A549 (cell line): ENCODE results near the gene PITPNB. TPM values are rescaled to one million over a fixed set of nuclear protein-coding genes. Genes with fewer than 3 reads are reported as not detected.
A peak's percentile ranks its signal among the peaks of the same experiment; 100 is the strongest.

Experiments used
- ATAC-seq, 2 experiments: fragments of 200-7000 bp in 1 of 2; fragments of >200 bp in 1 of 2; cut with Nextera tagmentation in 1 of 2; cut with Tn5 transposase in 1 of 2; 3 replicates each; pipeline versions ENCODE4 v1.8.0 to v1.9.1; 2018 to 2020; ENCODE audit warnings: mild to moderate bottlenecking in 1 of 2, moderate library complexity in 1 of 2
- CTCF ChIA-PET: fragments of 300-600 bp; sonication (Branson Sonifier 250); formaldehyde crosslinking; extraction: SDS; loops from one replicate; lab custom pipeline; 2021; ENCODE audit warnings: antibody characterized with exemption, inconsistent platforms; lab: Yijun Ruan, JAX
- POLR2A ChIA-PET: fragments of 350-600 bp; formaldehyde crosslinking; extraction: SDS; loops from one replicate; lab custom pipeline; 2021; ENCODE audit warnings: antibody characterized with exemption, inconsistent platforms; lab: Yijun Ruan, JAX
- DNase-seq, 2 experiments: peaks; one replicate each; pipeline versions ENCODE4 v3.0.0 to v3.0.0-alpha.2; 2011 to 2016; ENCODE audit warnings: low read depth in 1 of 2, low spot score in 1 of 2
- FAIRE-seq: peaks from 2 replicates; lab custom pipeline; 2011; peaks lifted over from hg19 to GRCh38; lab: Jason Lieb, UNC
- H3K27ac ChIP-seq, 2 experiments: fragments of >200 bp; sonication (Bioruptor Twin); formaldehyde crosslinking; 3 replicates each; pipeline ENCODE4 v1.5.1; 2016 to 2017
- H3K4me1 ChIP-seq: fragments of >200 bp; sonication (Bioruptor Twin); formaldehyde crosslinking; 3 replicates; pipeline ENCODE4 v1.6.1; 2016
- H3K4me2 ChIP-seq: fragments of >200 bp; sonication (Bioruptor Twin); formaldehyde crosslinking; 3 replicates; pipeline ENCODE4 v1.6.1; 2016
- H3K4me3 ChIP-seq: fragments of >200 bp; sonication (Bioruptor Twin); formaldehyde crosslinking; 3 replicates; pipeline ENCODE4 v1.5.1; 2016
- H3K9me3 ChIP-seq: fragments of >200 bp; sonication (Bioruptor Twin); formaldehyde crosslinking; 3 replicates; pipeline ENCODE4 v1.6.1; 2016
- ATOH8 ChIP-seq: fragments of 250-450 bp; sonication (Bioruptor Pico); IDR thresholded peaks from 2 replicates; pipeline ENCODE4 v1.5.0; 2020; ENCODE audit warnings: low read depth, mild to moderate bottlenecking, moderate library complexity
- BCL3 ChIP-seq: fragments of >200 bp; sonication (Bioruptor Twin); formaldehyde crosslinking; IDR thresholded peaks from 3 replicates; pipeline ENCODE4 v1.6.1; 2016
- CHD2 ChIP-seq: fragments of 150-350 bp; IDR thresholded peaks from 2 replicates; pipeline ENCODE4 v1.6.1; 2014; ENCODE audit warnings: low read length; ENCODE audit not compliant: partially characterized antibody
- CHD4 ChIP-seq: fragments of 200-600 bp; sonication (generic); IDR thresholded peaks from 2 replicates; pipeline ENCODE4 v1.6.1; 2016; ENCODE audit warnings: antibody characterized with exemption, mild to moderate bottlenecking, borderline replicate concordance
- EHF ChIP-seq: fragments of 250-450 bp; sonication (Bioruptor Pico); IDR thresholded peaks from 2 replicates; pipeline ENCODE4 v1.5.0; 2020; ENCODE audit warnings: mild to moderate bottlenecking
- EP300 ChIP-seq, 2 experiments: fragments of >200 bp; sonication (Bioruptor Twin); formaldehyde crosslinking; IDR thresholded peaks; 2 replicates in 1 of 2; 3 replicates in 1 of 2; pipeline ENCODE4 v1.6.1; 2016 to 2017
- ESRRA ChIP-seq: fragments of 150-350 bp; IDR thresholded peaks from 2 replicates; pipeline ENCODE4 v1.6.1; 2014; ENCODE audit warnings: mild to moderate bottlenecking, low read length, borderline replicate concordance
- FOSB ChIP-seq: fragments of 250-450 bp; sonication (Bioruptor Pico); IDR thresholded peaks from 2 replicates; pipeline ENCODE4 v1.5.0; 2020; ENCODE audit warnings: mild to moderate bottlenecking, moderate library complexity
- FOXS1 ChIP-seq: fragments of 250-450 bp; sonication (Bioruptor Pico); IDR thresholded peaks from 2 replicates; pipeline ENCODE4 v1.5.0; 2020; ENCODE audit warnings: mild to moderate bottlenecking, moderate library complexity
- GATA3 ChIP-seq: IDR thresholded peaks from 2 replicates; pipeline ENCODE4 v1.6.1; 2012; ENCODE audit warnings: borderline replicate concordance
- HES2 ChIP-seq: fragments of >200 bp; sonication (Bioruptor Twin); formaldehyde crosslinking; IDR thresholded peaks from 2 replicates; pipeline ENCODE4 v1.6.1; 2016
- HEYL ChIP-seq: fragments of 250-450 bp; sonication (Bioruptor Pico); IDR thresholded peaks from 2 replicates; pipeline ENCODE4 v1.8.0; 2021; ENCODE audit warnings: mild to moderate bottlenecking, moderate library complexity
- HMGXB4 ChIP-seq: fragments of 250-450 bp; sonication (Bioruptor Pico); IDR thresholded peaks from 2 replicates; pipeline ENCODE4 v1.5.0; 2021; ENCODE audit warnings: mild to moderate bottlenecking, moderate library complexity, borderline replicate concordance
- HOXB5 ChIP-seq: fragments of 250-450 bp; sonication (Bioruptor Pico); IDR thresholded peaks from 2 replicates; pipeline ENCODE4 v1.5.0; 2020; ENCODE audit warnings: mild to moderate bottlenecking, moderate library complexity
- JUN ChIP-seq, 2 experiments: fragments of >200 bp; sonication (Bioruptor Twin); formaldehyde crosslinking; IDR thresholded peaks; 2 replicates in 1 of 2; 3 replicates in 1 of 2; pipeline ENCODE4 v1.6.1; 2016 to 2017
- JUNB ChIP-seq: fragments of >200 bp; sonication (Bioruptor Twin); formaldehyde crosslinking; IDR thresholded peaks from 2 replicates; pipeline ENCODE4 v1.6.1; 2016
- MAFK ChIP-seq: fragments of 450-650 bp; IDR thresholded peaks from 2 replicates; pipeline ENCODE4 v1.6.1; 2014; ENCODE audit not compliant: partially characterized antibody
- MAX ChIP-seq: IDR thresholded peaks from 2 replicates; pipeline ENCODE4 v1.6.1; 2012
- NFE2L2 ChIP-seq: fragments of 150-350 bp; conservative IDR thresholded peaks from 2 replicates; pipeline ENCODE4 v1.6.1; 2014; ENCODE audit warnings: low read length
- POLR2AphosphoS2 ChIP-seq: conservative IDR thresholded peaks from 2 replicates; pipeline ENCODE4 v1.6.1; 2012; ENCODE audit warnings: low read length, improper control_type of control experiment, inconsistent platforms
- RAD21 ChIP-seq, 2 experiments: fragments of >200 bp in 1 of 2; sonication (Bioruptor Twin) in 1 of 2; formaldehyde crosslinking in 1 of 2; IDR thresholded peaks in 1 of 2; conservative IDR thresholded peaks in 1 of 2; 2 replicates in 1 of 2; 3 replicates in 1 of 2; pipeline ENCODE4 v1.6.1; 2012 to 2018; ENCODE audit warnings: inconsistent platforms in 1 of 2
- REST ChIP-seq: fragments of 200-600 bp; sonication (generic); IDR thresholded peaks from 2 replicates; pipeline ENCODE4 v1.6.1; 2016; ENCODE audit warnings: antibody characterized with exemption, mild to moderate bottlenecking, moderate library complexity
- RFX5 ChIP-seq: fragments of 450-650 bp; IDR thresholded peaks from 2 replicates; pipeline ENCODE4 v1.7.1; 2014; ENCODE audit warnings: antibody characterized with exemption, mild to moderate bottlenecking, moderate library complexity
- RNF2 ChIP-seq: fragments of 200-600 bp; sonication (generic); IDR thresholded peaks from 2 replicates; pipeline ENCODE4 v1.6.1; 2016; ENCODE audit warnings: low read depth, mild to moderate bottlenecking, antibody characterized with exemption, moderate library complexity, borderline replicate concordance
- SMC3 ChIP-seq: fragments of >200 bp; sonication (Bioruptor Twin); formaldehyde crosslinking; IDR thresholded peaks from 3 replicates; pipeline ENCODE4 v1.6.1; 2018; ENCODE audit warnings: inconsistent platforms
- SREBF2 ChIP-seq: fragments of 450-650 bp; IDR thresholded peaks from 2 replicates; pipeline ENCODE4 v1.6.1; 2014; ENCODE audit warnings: mild to moderate bottlenecking, moderate library complexity
- TFCP2L1 ChIP-seq: fragments of 250-450 bp; sonication (Bioruptor Pico); IDR thresholded peaks from 2 replicates; pipeline ENCODE4 v1.5.0; 2021; ENCODE audit warnings: mild to moderate bottlenecking
- TP53 ChIP-seq: fragments of 250-450 bp; sonication (Bioruptor Pico); IDR thresholded peaks from 2 replicates; pipeline ENCODE4 v1.5.0; 2021; ENCODE audit warnings: mild to moderate bottlenecking, moderate library complexity
- USF2 ChIP-seq: fragments of 450-650 bp; IDR thresholded peaks from 2 replicates; pipeline ENCODE4 v1.6.1; 2014; ENCODE audit warnings: antibody characterized with exemption
- ZFP36 ChIP-seq: fragments of 450-650 bp; IDR thresholded peaks from 2 replicates; pipeline ENCODE4 v1.6.1; 2014; ENCODE audit warnings: borderline replicate concordance; ENCODE audit not compliant: partially characterized antibody
- ZNF302 ChIP-seq: fragments of 250-450 bp; sonication (Bioruptor Pico); IDR thresholded peaks from 2 replicates; pipeline ENCODE4 v1.9.0; 2021; ENCODE audit warnings: inconsistent platforms, mild to moderate bottlenecking, moderate library complexity
- ZSCAN20 ChIP-seq: fragments of 250-450 bp; sonication (Bioruptor Pico); IDR thresholded peaks from 2 replicates; pipeline ENCODE4 v1.8.0; 2022; ENCODE audit warnings: mild to moderate bottlenecking, moderate library complexity
- WGBS: methylation state at CpG from one replicate; pipeline ENCODE4 v1.1.6; 2017; ENCODE audit errors: missing lambda C conversion rate; 5-methylcytosine and 5-hydroxymethylcytosine counted together
- polyA plus RNA-seq, 4 experiments: library from polyadenylated mRNA; depleted of rRNA in 3 of 4; stranded (reverse); fragments of >200 nt; fragmentation: RNase III in 1 of 4; extraction: RNeasy Plus Mini Kit Qiagen cat#74134 plus additional on column Dnase treatment in 1 of 4; gene quantifications; 2 replicates in 3 of 4; 3 replicates in 1 of 4; pipeline ENCODE4 v1.2.3, GENCODE V29; 2011 to 2017

Gene PITPNB
- polyA plus RNA-seq, 2 of the 4 experiments (the other 2 are of a cell fraction): 45.8 to 52.1 TPM

- H3K9me3 ChIP-seq: no peaks in the 10 kb centered on the region
- no peak for TF ChIP-seq POLR2AphosphoS2
- no peak for TF ChIP-seq GATA3
- no peak for TF ChIP-seq SMC3
- no peak for TF ChIP-seq TP53 (CRISPR knock-in tag)
- no peak for TF ChIP-seq HEYL
- TF ChIP-seq FOXS1 (CRISPR knock-in tag): no peak
- no peak for TF ChIP-seq ESRRA
- TF ChIP-seq CHD2: no peak
- no peak for TF ChIP-seq ATOH8 (CRISPR knock-in tag)
- no peak for TF ChIP-seq RAD21 (conservative IDR thresholded peaks at IDR 0.05 in 1 of 2, IDR thresholded peaks at IDR 0.05 in 1 of 2)
- no peak for TF ChIP-seq EP300 (IDR thresholded peaks at IDR 0.05)
- no peak for TF ChIP-seq TFCP2L1 (CRISPR knock-in tag)
- no peak for TF ChIP-seq FOSB (CRISPR knock-in tag)
- no peak for TF ChIP-seq JUNB
- TF ChIP-seq HOXB5 (CRISPR knock-in tag): no peak
- no peak for TF ChIP-seq NFE2L2
- TF ChIP-seq CHD4: no peak
- TF ChIP-seq HMGXB4 (CRISPR knock-in tag): no peak
- TF ChIP-seq RFX5: no peak
- no peak for TF ChIP-seq SREBF2
- TF ChIP-seq BCL3: peak; percentile 50; the same call in 1 of the 3 replicates
- peak; percentile 60; the same call in 1 of the 2 replicates for TF ChIP-seq MAX
- TF ChIP-seq ZFP36: no peak
- no peak for TF ChIP-seq HES2
- no peak for TF ChIP-seq ZSCAN20 (CRISPR knock-in tag)
- no peak for TF ChIP-seq ZNF302 (CRISPR knock-in tag)
- TF ChIP-seq REST: no peak
- TF ChIP-seq EHF: no peak
- TF ChIP-seq MAFK: no peak
- no peak for TF ChIP-seq USF2
- TF ChIP-seq JUN (IDR thresholded peaks at IDR 0.05): peak in 1 of 2 experiments; percentile 61; a peak in 2 of 5 replicates
- no peak for TF ChIP-seq RNF2
Observed at GRCh38 chr22:27918341-27919221, 475 bp downstream of the PITPNB start.

More at GRCh38 chr22:27918341-27919221, 475 bp downstream of the PITPNB start:
- 4% methylated on average over 9 of the region's 60 CpGs for WGBS
- CTCF ChIA-PET: interaction anchor here (0.7 to 1.3 kb wide), 3 partner anchors 8 to 90 kb away, joined by 3 to 5 read pairs (median 4); no protein-coding TSS in a partner anchor
- ATAC-seq (peak; percentile 46 to 77), DNase-seq (peak; percentile 27 to 41), FAIRE-seq (no peak)
- H3K4me2 ChIP-seq: peak overlapping the region; percentile 84
- H3K27ac ChIP-seq: peak overlapping the region; percentile 96 to 98
- POLR2A ChIA-PET: interaction anchor here (0.6 kb wide), 1 partner anchor 881 kb away, joined by 3 read pairs; the partner anchor contains the start of gene XBP1
- peak overlapping the region; percentile 94 for H3K4me3 ChIP-seq
- H3K4me1 ChIP-seq: peaks cover 41% of the 10 kb centered on the region
